VCaP (cell line): Measurements from ENCODE around the gene BHLHA15.

Experiments
- H3K27ac ChIP-seq: fragments of 450-650 bp; 2 replicates; pipeline ENCODE4 v1.5.1; 2017
- CTCF ChIP-seq: fragments of 450-650 bp; conservative IDR thresholded peaks from 2 replicates; pipeline ENCODE4 v1.5.1; 2017; ENCODE audit warnings: mild to moderate bottlenecking, moderate library complexity

The BHLHA15 gene

DNA sequence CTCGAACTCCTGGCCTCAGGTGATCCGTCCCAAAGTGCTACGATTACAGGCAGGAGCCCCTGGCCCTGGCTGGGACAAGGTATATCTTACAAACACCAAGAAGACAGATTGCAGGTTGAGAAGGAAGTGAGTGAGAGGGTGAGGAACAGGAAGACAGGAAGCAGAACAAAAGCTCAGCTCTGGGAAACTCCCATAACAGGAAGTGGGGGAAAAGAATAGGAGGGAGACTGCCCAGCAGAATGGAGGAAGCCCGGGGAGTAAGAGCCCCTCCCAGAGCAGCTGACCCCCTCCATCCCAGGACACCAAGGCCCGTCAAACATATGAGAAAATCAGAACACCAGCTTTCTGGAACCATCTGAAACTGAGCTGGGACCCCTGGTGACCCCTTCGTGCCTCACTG, 37.9 kb downstream of the BHLHA15 start:
- peak overlapping the region; percentile 87; the same call in 1 of the 2 replicates for H3K27ac ChIP-seq
- TF ChIP-seq CTCF: no peak

DNA sequence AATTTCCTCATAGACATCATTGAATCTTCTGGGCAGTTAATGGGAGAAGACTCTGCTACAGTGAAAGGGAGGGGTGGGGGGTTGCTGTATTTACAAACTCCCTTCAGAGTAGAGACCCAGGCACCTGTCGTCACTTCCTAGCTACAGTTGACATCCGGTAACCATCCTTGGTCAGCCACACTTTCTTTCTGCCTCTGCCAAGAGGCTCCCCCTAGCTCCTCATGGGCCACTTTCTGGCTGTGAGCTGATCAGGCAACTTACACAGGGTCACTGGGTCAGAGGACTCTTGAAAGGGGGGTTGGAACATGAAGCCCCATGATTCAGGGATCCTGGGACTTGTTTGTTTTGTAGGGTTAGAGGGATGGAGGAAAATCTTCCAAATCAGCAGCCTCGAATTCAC, 39.5 kb downstream of the BHLHA15 start:
- peak overlapping the region; percentile 87 for H3K27ac ChIP-seq
- no peak for TF ChIP-seq CTCF

- H3K27ac ChIP-seq: peak overlapping the region; percentile 87
- no peak for TF ChIP-seq CTCF
Observed at GRCh38 chr7:98251231-98251600, 40.0 kb downstream of the BHLHA15 start.

DNA sequence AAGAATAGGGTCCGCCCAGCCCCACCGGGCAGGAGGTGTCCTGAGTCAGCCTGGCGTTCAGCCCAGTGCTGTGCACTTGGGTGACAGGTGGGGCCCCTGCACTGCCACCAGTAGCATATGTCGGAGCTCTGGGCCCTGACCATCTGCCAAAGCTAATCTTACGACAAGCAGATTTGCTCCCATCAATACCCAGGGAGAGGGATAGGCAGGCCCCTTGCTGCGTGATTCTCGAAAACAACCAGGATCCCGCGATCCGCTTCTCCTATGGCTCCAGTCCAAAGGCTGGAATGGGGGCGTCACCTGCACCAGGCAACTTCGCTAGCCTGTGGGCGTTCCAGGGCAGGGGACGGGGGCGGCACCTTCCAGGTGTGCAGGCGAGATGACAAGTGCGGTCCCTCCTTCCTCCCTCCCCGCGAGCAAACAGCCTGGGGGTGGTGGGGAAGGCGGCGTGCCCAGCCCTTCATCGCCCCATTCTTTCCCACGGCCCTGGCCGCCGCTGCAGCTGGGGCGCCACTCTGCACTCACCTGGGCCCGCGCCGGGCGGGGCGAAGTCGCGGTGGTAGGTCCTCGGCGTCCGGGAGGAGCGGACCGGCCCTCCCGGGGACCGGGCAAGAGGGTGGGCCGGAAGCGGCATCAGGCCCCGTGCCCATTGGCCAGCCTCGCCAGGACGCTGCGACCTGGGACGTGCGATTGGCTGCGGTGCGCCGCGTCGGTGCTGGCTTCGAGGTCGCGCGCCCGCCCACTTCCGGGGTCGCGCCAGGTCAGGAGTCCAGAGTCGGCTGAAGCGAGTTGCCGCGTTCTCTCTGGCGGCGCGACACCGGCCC, 40.6 kb downstream of the BHLHA15 start, which contains the start of gene TECPR1:
Gene TECPR1 (minus strand): TSS at position 632 of the 824 bp plus-strand sequence. CDS start 6,086 bp downstream, outside the sequence.
- H3K27ac ChIP-seq: peak within 1 kb of the TSS; percentile 87

GRCh38 chr7:98252425-98253054, 41.3 kb downstream of the BHLHA15 start:
- H3K27ac ChIP-seq: peak overlapping the region; percentile 87
- no peak for TF ChIP-seq CTCF

More for the DNA sequence above, 40.6 kb downstream of the BHLHA15 start, which contains the start of gene TECPR1:
- TF ChIP-seq CTCF: no peak

DNA sequence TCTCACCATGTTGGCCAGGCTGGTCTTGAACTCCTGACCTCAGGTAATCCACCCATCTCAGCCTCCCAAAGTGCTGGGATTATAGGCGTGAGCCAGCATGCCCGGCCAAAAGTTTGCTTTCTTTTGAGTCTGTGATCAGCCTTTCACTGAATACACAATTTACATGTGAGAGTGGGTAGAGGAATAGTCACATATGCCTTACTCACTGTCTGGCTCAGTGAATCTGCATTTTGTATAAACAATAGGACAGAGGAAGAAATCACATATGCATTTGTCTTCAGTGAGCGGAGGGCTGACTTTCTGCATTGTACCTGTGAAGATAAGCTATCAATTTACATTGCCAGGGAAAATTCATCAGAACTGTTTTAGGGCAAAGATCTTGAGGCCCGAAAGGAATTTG, 43.3 kb downstream of the BHLHA15 start:
- H3K27ac ChIP-seq: no peak overlapping the region
- TF ChIP-seq CTCF: no peak

GRCh38 chr7:98254951-98255610, 43.8 kb downstream of the BHLHA15 start:
- H3K27ac ChIP-seq: no peak overlapping the region
- no peak for TF ChIP-seq CTCF
